GM19193 (cell line): ENCODE results near the gene NKD1.

Experiments
- POLR2A ChIP-seq: IDR thresholded peaks from 4 replicates; pipeline ENCODE4 v1.6.1; 2011; ENCODE audit not compliant: insufficient read depth, insufficient read length; ENCODE audit errors: extremely low read depth

Gene NKD1

GRCh38 chr16:50626868-50627267 is 78.7 kb downstream of the NKD1 start:
- TF ChIP-seq POLR2A = no peak

GRCh38 chr16:50627419-50627818 is 79.2 kb downstream of the NKD1 start:
- no peak for TF ChIP-seq POLR2A

- no peak for TF ChIP-seq POLR2A
These were observed 80.1 kb downstream of the NKD1 start for GRCh38 chr16:50628156-50628802.

- no peak for TF ChIP-seq POLR2A
These were observed 81.1 kb downstream of the NKD1 start for GRCh38 chr16:50629334-50629733.

- TF ChIP-seq POLR2A = no peak
These were observed 82.3 kb downstream of the NKD1 start for GRCh38 chr16:50630394-50631020.

GRCh38 chr16:50631249-50631984 is 83.2 kb downstream of the NKD1 start:
- no peak for TF ChIP-seq POLR2A

- no peak for TF ChIP-seq POLR2A
These were observed 83.9 kb downstream of the NKD1 start for GRCh38 chr16:50631985-50632576.

- TF ChIP-seq POLR2A = no peak
These were observed 85.0 kb downstream of the NKD1 start for GRCh38 chr16:50632927-50633800.

- TF ChIP-seq POLR2A = no peak
These were observed 85.9 kb downstream of the NKD1 start for GRCh38 chr16:50634090-50634489.

- no peak for TF ChIP-seq POLR2A
These were observed 86.8 kb downstream of the NKD1 start for GRCh38 chr16:50634947-50635346.

GRCh38 chr16:50635505-50636392 is 87.6 kb downstream of the NKD1 start:
- no peak for TF ChIP-seq POLR2A

- TF ChIP-seq POLR2A = no peak
These were observed 88.7 kb downstream of the NKD1 start for GRCh38 chr16:50636753-50637374.

- TF ChIP-seq POLR2A = no peak
These were observed 89.8 kb downstream of the NKD1 start for GRCh38 chr16:50637716-50638602.
